ENCODE data around the gene MRGPRE. TPM values are rescaled to one million over a fixed set of nuclear protein-coding genes. Genes with fewer than 3 reads are reported as not detected.
A peak's percentile ranks its signal among the peaks of the same experiment; 100 is the strongest.

Gene MRGPRE
- total RNA-seq, 1 experiment from 2014 or later = not detected

DNA sequence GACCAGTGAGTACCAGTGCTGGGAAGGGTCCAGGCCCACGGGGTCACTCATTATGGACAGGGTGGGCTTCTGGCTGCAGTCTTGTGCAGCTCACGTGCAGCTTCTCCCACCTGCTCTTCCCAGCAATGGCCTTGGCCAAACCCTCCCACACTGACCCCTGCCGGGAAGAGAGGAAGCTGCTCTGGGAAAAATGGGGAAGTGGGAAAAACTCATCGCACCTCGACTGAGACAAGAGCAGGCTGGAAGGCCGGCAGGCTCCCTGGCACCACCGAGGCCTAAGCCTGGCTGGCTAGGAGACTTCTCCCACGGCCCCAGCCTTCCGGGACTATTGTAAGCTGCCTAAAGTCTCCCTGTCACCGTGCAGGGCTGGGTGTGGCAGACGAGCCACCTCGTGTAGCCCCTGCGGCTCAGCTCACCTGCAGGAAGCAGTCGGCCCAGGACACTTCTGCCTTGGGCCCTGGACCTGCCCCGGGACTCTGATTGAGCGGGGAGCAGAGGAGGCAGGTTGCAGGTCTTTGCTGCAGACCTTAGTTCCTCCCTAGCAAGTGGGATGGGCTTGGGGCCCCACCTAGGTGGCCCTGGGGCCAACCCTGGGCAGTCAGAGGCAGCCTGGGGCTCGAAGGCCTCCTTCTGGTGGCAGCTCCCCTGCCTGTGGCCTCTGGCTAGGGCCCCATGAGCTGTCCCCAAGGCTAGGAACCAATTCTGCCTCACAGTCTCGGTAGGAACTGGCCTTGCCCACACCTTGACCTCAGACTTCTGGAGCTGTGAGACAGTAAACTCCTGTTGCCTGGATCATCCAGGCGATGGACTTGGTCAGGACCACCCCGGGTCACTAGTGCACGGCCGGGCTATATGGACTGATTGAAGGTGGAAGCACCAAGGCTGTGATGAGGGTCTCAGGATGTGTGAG, 36.7 kb downstream of the MRGPRE start:
- H3K27me3 Mint-ChIP-seq (ENCODE audit: low read depth) = peaks cover 2% of the 10 kb centered on the region; the same call in 1 of the 2 replicates
- ChIA-PET POLR2A (no interaction called here), CTCF (interaction anchor here (0.7 to 2.0 kb wide), 18 partner anchors 8 to 104 kb away, joined by 3 to 12 read pairs (median 4); partner anchors contain the start of gene OSBPL5)
- H3K27ac Mint-ChIP-seq = no peak overlapping the region
- no peak overlapping the region for H3K4me3 Mint-ChIP-seq
- TF ChIP-seq CBFB (CRISPR knock-in tag; IDR thresholded peaks at IDR 0.05; ENCODE audit: low read depth) = no peak
- no peak for TF ChIP-seq ERG (CRISPR knock-in tag; IDR thresholded peaks at IDR 0.05)
- TF ChIP-seq, protein P1, sequence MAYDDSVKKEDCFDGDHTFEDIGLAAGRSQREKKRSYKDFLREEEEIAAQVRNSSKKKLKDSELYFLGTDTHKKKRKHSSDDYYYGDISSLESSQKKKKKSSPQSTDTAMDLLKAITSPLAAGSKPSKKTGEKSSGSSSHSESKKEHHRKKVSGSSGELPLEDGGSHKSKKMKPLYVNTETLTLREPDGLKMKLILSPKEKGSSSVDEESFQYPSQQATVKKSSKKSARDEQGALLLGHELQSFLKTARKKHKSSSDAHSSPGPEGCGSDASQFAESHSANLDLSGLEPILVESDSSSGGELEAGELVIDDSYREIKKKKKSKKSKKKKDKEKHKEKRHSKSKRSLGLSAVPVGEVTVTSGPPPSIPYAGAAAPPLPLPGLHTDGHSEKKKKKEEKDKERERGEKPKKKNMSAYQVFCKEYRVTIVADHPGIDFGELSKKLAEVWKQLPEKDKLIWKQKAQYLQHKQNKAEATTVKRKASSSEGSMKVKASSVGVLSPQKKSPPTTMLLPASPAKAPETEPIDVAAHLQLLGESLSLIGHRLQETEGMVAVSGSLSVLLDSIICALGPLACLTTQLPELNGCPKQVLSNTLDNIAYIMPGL (CRISPR knock-in tag; IDR thresholded peaks at IDR 0.05) = 0 out of 2 replicates have a peak, but pooled peaks have one; percentile 34
- TF ChIP-seq FOXK1 (CRISPR knock-in tag; IDR thresholded peaks at IDR 0.05) = no peak
- H3K9me3 Mint-ChIP-seq = peaks cover 4% of the 10 kb centered on the region
- peaks cover 4% of the 10 kb centered on the region; the same call in 1 of the 2 replicates for H3K36me3 Mint-ChIP-seq
- ATAC-seq (no peak; the same call in 1 of the 2 replicates), DNase-seq (ENCODE audit: low spot score) (no peak)
- peaks cover 13% of the 10 kb centered on the region for H3K4me1 Mint-ChIP-seq

GRCh38 chr11:3194016-3194816, 38.0 kb downstream of the MRGPRE start:
- CTCF ChIA-PET = interaction anchor here (1.0 to 2.0 kb wide), 4 partner anchors 30 to 84 kb away, joined by 3 to 11 read pairs (median 6); no protein-coding TSS in a partner anchor
- no peak for DNase-seq (ENCODE audit: low spot score)
- peaks cover 6% of the 10 kb centered on the region; the same call in 1 of the 2 replicates for H3K27me3 Mint-ChIP-seq (ENCODE audit: low read depth)

More at GRCh38 chr11:3194016-3194816, 38.0 kb downstream of the MRGPRE start:
- Mint-ChIP-seq H3K4me1 (peaks cover 25% of the 10 kb centered on the region), H3K4me3 (no peak overlapping the region), H3K9me3 (peaks cover 4% of the 10 kb centered on the region), H3K27ac (no peak overlapping the region), H3K36me3 (peaks cover 4% of the 10 kb centered on the region; the same call in 1 of the 2 replicates)
- TF ChIP-seq ZNF396 (CRISPR knock-in tag; IDR thresholded peaks at IDR 0.05; ENCODE audit: borderline replicate concordance) = no peak
- TF ChIP-seq, protein P2, sequence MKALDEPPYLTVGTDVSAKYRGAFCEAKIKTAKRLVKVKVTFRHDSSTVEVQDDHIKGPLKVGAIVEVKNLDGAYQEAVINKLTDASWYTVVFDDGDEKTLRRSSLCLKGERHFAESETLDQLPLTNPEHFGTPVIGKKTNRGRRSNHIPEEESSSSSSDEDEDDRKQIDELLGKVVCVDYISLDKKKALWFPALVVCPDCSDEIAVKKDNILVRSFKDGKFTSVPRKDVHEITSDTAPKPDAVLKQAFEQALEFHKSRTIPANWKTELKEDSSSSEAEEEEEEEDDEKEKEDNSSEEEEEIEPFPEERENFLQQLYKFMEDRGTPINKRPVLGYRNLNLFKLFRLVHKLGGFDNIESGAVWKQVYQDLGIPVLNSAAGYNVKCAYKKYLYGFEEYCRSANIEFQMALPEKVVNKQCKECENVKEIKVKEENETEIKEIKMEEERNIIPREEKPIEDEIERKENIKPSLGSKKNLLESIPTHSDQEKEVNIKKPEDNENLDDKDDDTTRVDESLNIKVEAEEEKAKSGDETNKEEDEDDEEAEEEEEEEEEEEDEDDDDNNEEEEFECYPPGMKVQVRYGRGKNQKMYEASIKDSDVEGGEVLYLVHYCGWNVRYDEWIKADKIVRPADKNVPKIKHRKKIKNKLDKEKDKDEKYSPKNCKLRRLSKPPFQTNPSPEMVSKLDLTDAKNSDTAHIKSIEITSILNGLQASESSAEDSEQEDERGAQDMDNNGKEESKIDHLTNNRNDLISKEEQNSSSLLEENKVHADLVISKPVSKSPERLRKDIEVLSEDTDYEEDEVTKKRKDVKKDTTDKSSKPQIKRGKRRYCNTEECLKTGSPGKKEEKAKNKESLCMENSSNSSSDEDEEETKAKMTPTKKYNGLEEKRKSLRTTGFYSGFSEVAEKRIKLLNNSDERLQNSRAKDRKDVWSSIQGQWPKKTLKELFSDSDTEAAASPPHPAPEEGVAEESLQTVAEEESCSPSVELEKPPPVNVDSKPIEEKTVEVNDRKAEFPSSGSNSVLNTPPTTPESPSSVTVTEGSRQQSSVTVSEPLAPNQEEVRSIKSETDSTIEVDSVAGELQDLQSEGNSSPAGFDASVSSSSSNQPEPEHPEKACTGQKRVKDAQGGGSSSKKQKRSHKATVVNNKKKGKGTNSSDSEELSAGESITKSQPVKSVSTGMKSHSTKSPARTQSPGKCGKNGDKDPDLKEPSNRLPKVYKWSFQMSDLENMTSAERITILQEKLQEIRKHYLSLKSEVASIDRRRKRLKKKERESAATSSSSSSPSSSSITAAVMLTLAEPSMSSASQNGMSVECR (CRISPR knock-in tag; IDR thresholded peaks at IDR 0.05; ENCODE audit: borderline replicate concordance) = no peak
- TF ChIP-seq EMX1 (CRISPR knock-in tag; IDR thresholded peaks at IDR 0.05) = no peak
- TF ChIP-seq CBFB (CRISPR knock-in tag; IDR thresholded peaks at IDR 0.05; ENCODE audit: low read depth) = no peak
- TF ChIP-seq PRDM15 (CRISPR knock-in tag; IDR thresholded peaks at IDR 0.05) = no peak
- TF ChIP-seq ELF4 (CRISPR knock-in tag; IDR thresholded peaks at IDR 0.05; ENCODE audit: low read depth) = no peak
- TF ChIP-seq MXD4 (CRISPR knock-in tag; IDR thresholded peaks at IDR 0.05; ENCODE audit: borderline replicate concordance) = no peak
- no peak for TF ChIP-seq GRHL2 (CRISPR knock-in tag; IDR thresholded peaks at IDR 0.05; ENCODE audit: insufficient replicate concordance, severe bottlenecking)
- TF ChIP-seq FOXJ3 (CRISPR knock-in tag; IDR thresholded peaks at IDR 0.05; ENCODE audit: borderline replicate concordance) = no peak
- no peak for TF ChIP-seq ZNF121 (CRISPR knock-in tag; IDR thresholded peaks at IDR 0.05)
- TF ChIP-seq TEAD1 (CRISPR knock-in tag; IDR thresholded peaks at IDR 0.05) = no peak
- TF ChIP-seq, protein P3, sequence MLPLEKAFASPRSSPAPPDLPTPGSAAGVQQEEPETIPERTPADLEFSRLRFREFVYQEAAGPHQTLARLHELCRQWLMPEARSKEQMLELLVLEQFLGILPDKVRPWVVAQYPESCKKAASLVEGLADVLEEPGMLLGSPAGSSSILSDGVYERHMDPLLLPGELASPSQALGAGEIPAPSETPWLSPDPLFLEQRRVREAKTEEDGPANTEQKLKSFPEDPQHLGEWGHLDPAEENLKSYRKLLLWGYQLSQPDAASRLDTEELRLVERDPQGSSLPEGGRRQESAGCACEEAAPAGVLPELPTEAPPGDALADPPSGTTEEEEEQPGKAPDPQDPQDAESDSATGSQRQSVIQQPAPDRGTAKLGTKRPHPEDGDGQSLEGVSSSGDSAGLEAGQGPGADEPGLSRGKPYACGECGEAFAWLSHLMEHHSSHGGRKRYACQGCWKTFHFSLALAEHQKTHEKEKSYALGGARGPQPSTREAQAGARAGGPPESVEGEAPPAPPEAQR (CRISPR knock-in tag; IDR thresholded peaks at IDR 0.05) = no peak
- TF ChIP-seq IRF2 (CRISPR knock-in tag; IDR thresholded peaks at IDR 0.05; ENCODE audit: borderline replicate concordance, low read depth) = no peak
- no peak for TF ChIP-seq FOXP1 (CRISPR knock-in tag; IDR thresholded peaks at IDR 0.05; ENCODE audit: borderline replicate concordance)
- POLR2A ChIA-PET = no interaction called here
- ATAC-seq = no peak

All from WTC11 (cell line).